GM19397 (cell line): ENCODE results near the gene CTSZ.
"Not testable (repeated sequence)": the region's sequence is repeated elsewhere in the genome, so short reads cannot be mapped to it uniquely, and the experiment has no call there.

Experiments used
- ATAC-seq: cut with Tn5 transposase; IDR thresholded peaks from one replicate; pipeline ENCODE4 v1.9.1; 2021; ENCODE audit warnings: mild to moderate bottlenecking, moderate library complexity; ENCODE audit not compliant: unreplicated experiment

Gene CTSZ

GRCh38 chr20:58982406-58983114, 24.5 kb downstream of the CTSZ start:
- no peak for ATAC-seq

GRCh38 chr20:58981628-58982364, 25.3 kb downstream of the CTSZ start:
- no peak for ATAC-seq

GRCh38 chr20:58980711-58981627, 26.1 kb downstream of the CTSZ start, which contains the start of gene NELFCD:
Gene NELFCD, plus strand, starts transcription at chr20:58981256. Its CDS starts 54 bp downstream, at chr20:58981310.
- peak; percentile 83 for ATAC-seq

- no peak for ATAC-seq
Measured at GRCh38 chr20:58978351-58979190, 28.5 kb downstream of the CTSZ start.

- no peak for ATAC-seq
Measured at GRCh38 chr20:58976061-58976730, 30.9 kb downstream of the CTSZ start.

- no peak for ATAC-seq
Measured at GRCh38 chr20:58975353-58975752, 31.7 kb downstream of the CTSZ start.

GRCh38 chr20:58973866-58974265, 33.2 kb downstream of the CTSZ start:
- ATAC-seq = no peak

- no peak for ATAC-seq
Measured at GRCh38 chr20:58973179-58973578, 33.9 kb downstream of the CTSZ start.

GRCh38 chr20:58971429-58971828, 35.6 kb downstream of the CTSZ start:
- ATAC-seq = no peak

- ATAC-seq = no peak
Measured at GRCh38 chr20:58970146-58970545, 36.9 kb downstream of the CTSZ start.

- ATAC-seq = no peak
Measured at GRCh38 chr20:58969439-58969838, 37.6 kb downstream of the CTSZ start.

GRCh38 chr20:58967652-58968429, 39.2 kb downstream of the CTSZ start:
- no peak for ATAC-seq

- no peak for ATAC-seq
Measured at GRCh38 chr20:58965270-58966064, 41.6 kb downstream of the CTSZ start.

GRCh38 chr20:58963922-58964321, 43.1 kb downstream of the CTSZ start:
- ATAC-seq = not testable (repeated sequence)

- ATAC-seq = no peak
Measured at GRCh38 chr20:58963060-58963584, 43.9 kb downstream of the CTSZ start.

GRCh38 chr20:58959652-58960051, 47.4 kb downstream of the CTSZ start:
- no peak for ATAC-seq

- ATAC-seq = no peak
Measured at GRCh38 chr20:58956078-58956477, 51.0 kb downstream of the CTSZ start.

- no peak for ATAC-seq
Measured at GRCh38 chr20:58953050-58953449, 54.0 kb downstream of the CTSZ start.
